ENCODE data around the gene RAB6B.

DNA sequence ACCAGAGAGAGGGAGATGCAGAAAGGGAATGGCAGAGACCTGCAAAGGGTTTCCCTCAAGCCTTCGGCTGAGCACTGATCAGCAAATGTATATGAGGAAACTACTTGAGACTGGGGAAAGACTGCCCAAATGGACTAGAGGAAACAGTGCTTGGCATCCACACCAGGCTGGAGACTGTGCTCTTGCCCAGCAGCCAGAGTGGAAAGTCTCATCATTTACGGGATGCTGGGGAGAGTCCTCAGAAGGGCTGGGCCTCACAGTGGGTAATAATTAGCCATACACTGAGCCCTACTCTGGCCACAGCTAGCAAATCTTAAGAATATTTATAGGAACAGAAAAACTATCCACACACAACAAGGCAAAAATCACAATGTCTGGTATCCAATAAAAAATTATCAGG lies 18.5 kb downstream of the RAB6B start:
- TF ChIP-seq, protein P1, sequence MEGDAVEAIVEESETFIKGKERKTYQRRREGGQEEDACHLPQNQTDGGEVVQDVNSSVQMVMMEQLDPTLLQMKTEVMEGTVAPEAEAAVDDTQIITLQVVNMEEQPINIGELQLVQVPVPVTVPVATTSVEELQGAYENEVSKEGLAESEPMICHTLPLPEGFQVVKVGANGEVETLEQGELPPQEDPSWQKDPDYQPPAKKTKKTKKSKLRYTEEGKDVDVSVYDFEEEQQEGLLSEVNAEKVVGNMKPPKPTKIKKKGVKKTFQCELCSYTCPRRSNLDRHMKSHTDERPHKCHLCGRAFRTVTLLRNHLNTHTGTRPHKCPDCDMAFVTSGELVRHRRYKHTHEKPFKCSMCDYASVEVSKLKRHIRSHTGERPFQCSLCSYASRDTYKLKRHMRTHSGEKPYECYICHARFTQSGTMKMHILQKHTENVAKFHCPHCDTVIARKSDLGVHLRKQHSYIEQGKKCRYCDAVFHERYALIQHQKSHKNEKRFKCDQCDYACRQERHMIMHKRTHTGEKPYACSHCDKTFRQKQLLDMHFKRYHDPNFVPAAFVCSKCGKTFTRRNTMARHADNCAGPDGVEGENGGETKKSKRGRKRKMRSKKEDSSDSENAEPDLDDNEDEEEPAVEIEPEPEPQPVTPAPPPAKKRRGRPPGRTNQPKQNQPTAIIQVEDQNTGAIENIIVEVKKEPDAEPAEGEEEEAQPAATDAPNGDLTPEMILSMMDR (IDR thresholded peaks at IDR 0.05; ENCODE audit: low read depth, low read length) = no peak
- TF ChIP-seq EZH2phosphoT487 (IDR thresholded peaks at IDR 0.05; ENCODE audit: low read depth) = no peak

Measured in OCI-LY3 (cell line).